HUES64 (cell line): ENCODE data around the gene SELENOW.
"Not testable (repeated sequence)": the region's sequence is repeated elsewhere in the genome, so short reads cannot be mapped to it uniquely, and the experiment has no call there.

ENCODE experiments used
- H3K27ac ChIP-seq: 2 replicates; pipeline ENCODE4 v1.7.0; 2013; ENCODE audit warnings: low read depth, low read length, inconsistent platforms
- H3K27me3 ChIP-seq: 2 replicates; pipeline ENCODE4 v1.6.1; 2013; ENCODE audit warnings: mild to moderate bottlenecking, low read length; ENCODE audit not compliant: insufficient read depth
- H3K36me3 ChIP-seq: 2 replicates; pipeline ENCODE4 v1.6.1; 2013; ENCODE audit warnings: mild to moderate bottlenecking, low read length; ENCODE audit not compliant: insufficient read depth
- H3K4me1 ChIP-seq: 2 replicates; pipeline ENCODE4 v1.6.1; 2013; ENCODE audit warnings: mild to moderate bottlenecking, low read length, moderate library complexity; ENCODE audit not compliant: insufficient read depth
- H3K4me3 ChIP-seq: 2 replicates; pipeline ENCODE4 v1.5.1; 2013; ENCODE audit warnings: mild to moderate bottlenecking, low read length, moderate library complexity
- H3K9ac ChIP-seq: 2 replicates; pipeline ENCODE4 v1.6.1; 2013; ENCODE audit warnings: mild to moderate bottlenecking, low read depth, low read length
- H3K9me3 ChIP-seq: 2 replicates; pipeline ENCODE4 v1.6.1; 2013; ENCODE audit warnings: low read depth, low read length; ENCODE audit not compliant: insufficient read depth
- WGBS: fragments of 150-250, 120-280 bp; methylation state at CpG from one replicate; pipeline ENCODE4 v1.1.7; 2013; ENCODE audit warnings: missing lambda C conversion rate; 5-methylcytosine and 5-hydroxymethylcytosine counted together

SELENOW gene

GRCh38 chr19:47790398-47790814 lies 11.9 kb downstream of the SELENOW start:
- H3K27me3 ChIP-seq = no peaks in the 10 kb centered on the region
- H3K27ac ChIP-seq = peak overlapping the region; percentile 17; the same call in 1 of the 2 replicates
- H3K9ac ChIP-seq = no peak overlapping the region
- no peak overlapping the region for H3K4me3 ChIP-seq
- WGBS = 19% methylated on average over 10 of the region's 10 CpGs
- H3K36me3 ChIP-seq = peaks cover 6% of the 10 kb centered on the region
- 0 out of 2 replicates have a peak, but pooled peaks cover 6% of the 10 kb centered on the region for H3K9me3 ChIP-seq
- 0 out of 2 replicates have a peak, but pooled peaks cover 3% of the 10 kb centered on the region for H3K4me1 ChIP-seq

GRCh38 chr19:47792616-47793015 lies 14.1 kb downstream of the SELENOW start:
- Histone ChIP-seq H3K4me3 (no peak overlapping the region), H3K36me3 (no peaks in the 10 kb centered on the region), H3K9ac (no peak overlapping the region), H3K27ac (no peak overlapping the region), H3K27me3 (no peaks in the 10 kb centered on the region), H3K9me3 (0 out of 2 replicates have a peak, but pooled peaks cover 6% of the 10 kb centered on the region), H3K4me1 (0 out of 2 replicates have a peak, but pooled peaks cover 3% of the 10 kb centered on the region)
- WGBS = 100% methylated on average over 1 of the region's 1 CpG

DNA sequence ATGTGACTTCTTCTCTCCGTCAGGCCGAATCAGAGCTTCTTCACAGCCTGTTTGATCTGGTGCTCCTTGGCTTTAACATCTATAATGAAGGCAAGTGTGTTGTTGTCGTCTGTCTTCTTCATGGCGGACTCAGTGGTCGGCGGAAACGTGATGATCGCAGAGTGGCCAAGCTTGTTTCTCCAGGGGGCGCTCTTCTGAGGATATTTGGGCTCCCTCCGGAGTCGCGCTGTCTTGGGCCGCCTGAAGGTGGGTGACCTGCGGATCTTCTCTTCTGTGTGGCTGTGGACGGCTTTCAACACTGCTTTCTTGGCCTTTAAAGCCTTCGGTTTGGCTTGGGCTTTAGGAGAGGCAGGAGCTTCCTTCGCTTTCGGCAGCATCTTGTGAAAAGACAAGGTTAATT lies 16.0 kb downstream of the SELENOW start:
- H3K9me3 ChIP-seq = 0 out of 2 replicates have a peak, but pooled peaks cover 6% of the 10 kb centered on the region
- H3K27ac ChIP-seq = no peak overlapping the region
- WGBS = 82% methylated on average over 18 of the region's 18 CpGs
- H3K27me3 ChIP-seq = no peaks in the 10 kb centered on the region
- H3K4me3 ChIP-seq = no peak overlapping the region
- 0 out of 2 replicates have a peak, but pooled peaks cover 3% of the 10 kb centered on the region for H3K4me1 ChIP-seq
- H3K36me3 ChIP-seq = no peaks in the 10 kb centered on the region
- no peak overlapping the region for H3K9ac ChIP-seq

- WGBS = 94% methylated on average over 2 of the region's 2 CpGs
- Histone ChIP-seq H3K36me3 (no peaks in the 10 kb centered on the region), H3K27me3 (no peaks in the 10 kb centered on the region)
These were observed 18.3 kb downstream of the SELENOW start for GRCh38 chr19:47796785-47797184.

GRCh38 chr19:47797996-47798903 lies 19.7 kb downstream of the SELENOW start:
- Histone ChIP-seq H3K27me3 (no peaks in the 10 kb centered on the region), H3K9ac (no peak overlapping the region), H3K4me1 (no peaks in the 10 kb centered on the region), H3K27ac (no peak overlapping the region), H3K4me3 (no peak overlapping the region), H3K9me3 (no peaks in the 10 kb centered on the region), H3K36me3 (no peaks in the 10 kb centered on the region)
- 77% methylated on average over 14 of the region's 14 CpGs for WGBS

More at GRCh38 chr19:47796785-47797184, 18.3 kb downstream of the SELENOW start:
- Histone ChIP-seq H3K9me3 (0 out of 2 replicates have a peak, but pooled peaks cover 6% of the 10 kb centered on the region), H3K27ac (no peak overlapping the region), H3K4me3 (no peak overlapping the region), H3K9ac (no peak overlapping the region), H3K4me1 (no peaks in the 10 kb centered on the region)

DNA sequence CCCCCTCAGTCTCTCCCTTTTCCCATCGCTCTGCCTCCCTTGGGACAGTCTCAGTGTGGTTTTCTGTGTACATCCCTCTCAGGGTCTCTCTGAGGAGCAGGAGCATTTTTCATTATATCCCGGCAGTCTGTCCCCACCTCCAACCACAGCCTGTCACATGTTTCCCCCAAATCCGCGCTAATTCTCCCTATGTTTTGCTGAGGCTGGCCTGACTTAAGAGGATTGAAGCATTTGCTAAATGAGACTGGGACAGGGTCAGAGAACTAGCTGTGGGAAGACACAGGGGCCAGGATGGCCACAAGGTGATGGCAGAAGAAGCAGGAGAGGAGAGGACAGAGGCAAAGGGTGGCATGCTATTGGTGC lies 20.4 kb downstream of the SELENOW start:
- Histone ChIP-seq H3K27me3 (no peaks in the 10 kb centered on the region), H3K9me3 (no peaks in the 10 kb centered on the region), H3K27ac (no peak overlapping the region), H3K4me3 (no peak overlapping the region), H3K36me3 (no peaks in the 10 kb centered on the region), H3K9ac (no peak overlapping the region), H3K4me1 (no peaks in the 10 kb centered on the region)
- WGBS = 94% methylated on average over 4 of the region's 4 CpGs

- no peak overlapping the region for H3K27ac ChIP-seq
- no peaks in the 10 kb centered on the region for H3K36me3 ChIP-seq
- 92% methylated on average over 4 of the region's 4 CpGs for WGBS
- H3K4me3 ChIP-seq = no peak overlapping the region
- no peaks in the 10 kb centered on the region for H3K9me3 ChIP-seq
- no peaks in the 10 kb centered on the region for H3K27me3 ChIP-seq
- no peaks in the 10 kb centered on the region for H3K4me1 ChIP-seq
- H3K9ac ChIP-seq = no peak overlapping the region
These were observed 22.8 kb downstream of the SELENOW start for GRCh38 chr19:47801270-47801669.

DNA sequence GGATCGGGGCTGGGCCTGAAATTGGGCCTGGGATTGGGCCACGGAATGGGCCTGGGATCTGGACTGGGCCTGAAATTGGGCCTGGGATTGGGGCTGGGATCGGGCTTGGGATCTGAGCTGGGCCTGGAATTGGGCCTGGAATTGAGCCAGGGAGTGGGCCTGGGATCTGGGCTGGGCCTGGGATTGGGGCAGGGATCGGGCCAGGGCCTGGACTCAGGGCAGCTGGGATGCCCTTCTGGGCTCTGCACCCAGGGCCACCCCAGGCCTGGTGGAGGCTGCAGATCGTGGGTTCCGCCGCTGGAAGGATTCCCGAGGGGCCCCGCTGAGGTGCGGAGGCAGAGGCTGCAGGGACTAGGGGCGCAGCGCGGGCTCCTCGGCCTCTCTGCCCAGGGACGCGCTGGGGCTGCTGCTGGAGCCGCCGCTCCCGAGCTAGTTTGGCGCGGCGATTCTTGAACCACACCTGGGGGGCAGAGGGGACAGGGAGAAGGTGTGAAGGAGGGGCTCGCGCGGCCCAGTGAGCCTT lies 24.1 kb downstream of the SELENOW start:
- Histone ChIP-seq H3K27ac (no peak overlapping the region), H3K27me3 (no peaks in the 10 kb centered on the region), H3K36me3 (no peaks in the 10 kb centered on the region), H3K4me3 (no peak overlapping the region), H3K9me3 (no peaks in the 10 kb centered on the region), H3K4me1 (no peaks in the 10 kb centered on the region), H3K9ac (peak overlapping the region; percentile 44; the same call in 1 of the 2 replicates)
- WGBS = 95% methylated on average over 18 of the region's 25 CpGs

DNA sequence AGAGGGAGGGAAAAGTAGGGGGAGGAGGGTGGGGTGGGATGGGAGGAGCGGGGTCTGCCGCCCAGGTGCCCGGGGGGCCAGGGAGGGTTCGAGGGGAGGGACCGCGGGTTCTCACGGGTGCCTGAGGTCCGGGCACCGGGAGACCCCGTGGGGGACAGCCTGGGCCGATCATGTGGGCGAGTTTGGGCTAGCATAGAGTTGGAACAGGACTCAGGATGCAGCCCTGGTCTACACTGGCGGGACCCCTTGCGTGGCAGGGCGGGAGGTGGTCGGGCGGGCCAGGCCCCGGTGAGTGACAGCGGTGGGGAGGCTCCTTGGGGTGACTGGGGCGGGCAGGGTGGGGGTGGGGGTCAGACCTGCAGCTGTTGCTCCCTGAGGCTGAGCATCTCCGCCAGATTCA lies 24.6 kb downstream of the SELENOW start:
- not testable (repeated sequence) for H3K4me3 ChIP-seq, H3K36me3 ChIP-seq, H3K27me3 ChIP-seq, H3K27ac ChIP-seq, H3K9me3 ChIP-seq, H3K4me1 ChIP-seq, H3K9ac ChIP-seq
- WGBS = 95% methylated on average over 16 of the region's 21 CpGs

DNA sequence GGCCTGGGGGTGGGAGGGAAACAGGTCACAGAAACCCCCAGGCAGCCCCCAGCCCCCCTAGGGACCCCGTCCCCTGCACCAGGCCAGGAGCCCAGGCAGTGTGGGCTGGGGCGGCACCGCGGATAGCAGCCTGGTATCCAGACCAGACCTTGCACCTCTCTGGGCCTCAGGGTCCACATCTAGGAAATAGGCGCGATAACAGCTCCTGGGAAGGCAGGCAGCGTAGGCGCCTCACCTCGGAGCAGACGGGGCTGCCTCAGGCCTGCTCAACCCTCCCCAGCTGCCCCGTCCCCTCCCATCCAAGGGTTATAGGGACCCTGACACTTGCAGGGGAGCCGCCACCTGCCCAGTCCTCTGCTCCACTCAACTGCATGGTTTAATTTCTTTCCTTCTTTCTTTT lies 25.2 kb downstream of the SELENOW start:
- H3K4me1 ChIP-seq, H3K9me3 ChIP-seq, H3K4me3 ChIP-seq, H3K9ac ChIP-seq, H3K27ac ChIP-seq, H3K36me3 ChIP-seq, H3K27me3 ChIP-seq: not testable (repeated sequence)
- 94% methylated on average over 6 of the region's 12 CpGs for WGBS

GRCh38 chr19:47804451-47804850 lies 25.9 kb downstream of the SELENOW start, which contains the start of gene TPRX1:
Gene TPRX1, minus strand, starts transcription at chr19:47804551. Its CDS starts 12 bp downstream, at chr19:47804539.
- H3K4me1 ChIP-seq, H3K9me3 ChIP-seq, H3K27me3 ChIP-seq, H3K4me3 ChIP-seq, H3K9ac ChIP-seq, H3K36me3 ChIP-seq, H3K27ac ChIP-seq: not testable (repeated sequence)
- WGBS = 84% methylated on average over 5 of the region's 5 CpGs
